Measurements from ENCODE around the gene ERBB4. TPM values are rescaled to one million over a fixed set of nuclear protein-coding genes. Genes with fewer than 3 reads are reported as not detected.

ERBB4 gene
- polyA plus RNA-seq, 6 donors from 2014 or later, result not detected

DNA sequence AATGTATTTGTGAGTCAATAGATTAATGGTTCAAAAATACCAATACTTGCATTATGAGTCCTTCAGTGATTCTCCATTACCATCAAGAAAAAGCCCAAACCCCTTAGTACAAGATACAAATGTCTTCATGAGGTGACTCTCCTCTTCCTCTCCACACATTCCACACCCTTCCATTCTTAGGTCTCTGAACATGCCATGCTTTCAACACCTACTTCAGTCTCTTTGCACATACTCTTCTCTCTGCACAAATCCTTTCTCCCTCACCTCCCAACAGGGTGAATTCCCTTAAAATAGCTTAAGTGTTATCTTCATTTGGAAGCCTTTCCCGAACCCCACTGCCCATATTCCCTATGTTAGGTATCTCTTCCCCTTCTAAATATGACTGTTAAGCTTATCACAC, 131.9 kb downstream of the ERBB4 start:
- H3K9me3 Mint-ChIP-seq, result peaks cover 0 to 13% (median 0%) of the 10 kb centered on the region in 7 donors

DNA sequence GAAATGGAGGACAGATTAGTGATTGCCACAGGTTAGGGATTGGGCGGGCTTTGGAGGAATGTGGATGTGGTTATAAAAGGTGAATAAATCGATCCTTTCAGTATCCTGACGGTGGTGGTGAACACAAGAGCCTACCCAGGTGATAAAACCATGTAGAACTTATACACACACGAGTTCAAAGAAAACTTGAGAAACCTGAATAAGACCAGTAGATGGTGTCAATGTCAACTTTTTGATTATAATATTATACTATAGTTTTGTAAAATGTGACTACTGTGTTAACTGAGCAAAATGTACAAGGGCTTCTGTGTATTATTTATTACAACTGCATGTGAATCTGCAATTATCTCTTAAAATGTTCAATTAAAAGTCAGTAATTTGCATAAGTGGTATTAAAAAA, 136.3 kb downstream of the ERBB4 start:
- H3K4me1 Mint-ChIP-seq, result no peaks in the 10 kb centered on the region
- DNase-seq (no peak), ATAC-seq (ENCODE audit: low read depth in 2 of 2) (no peak)
- H3K36me3 Mint-ChIP-seq, result no peaks in the 10 kb centered on the region
- H3K4me3 Mint-ChIP-seq, result no peak overlapping the region
- no peak overlapping the region for H3K27ac Mint-ChIP-seq
- H3K9me3 Mint-ChIP-seq, result peaks cover 0 to 13% (median 0%) of the 10 kb centered on the region in 7 donors
- H3K27me3 Mint-ChIP-seq, result no peaks in the 10 kb centered on the region

More for the DNA sequence above, 131.9 kb downstream of the ERBB4 start:
- DNase-seq, result no peak
- Mint-ChIP-seq H3K27ac (no peak overlapping the region), H3K36me3 (no peaks in the 10 kb centered on the region), H3K4me1 (no peaks in the 10 kb centered on the region), H3K4me3 (no peak overlapping the region), H3K27me3 (no peaks in the 10 kb centered on the region)
- ATAC-seq (ENCODE audit: low read depth in 2 of 2), result no peak

DNA sequence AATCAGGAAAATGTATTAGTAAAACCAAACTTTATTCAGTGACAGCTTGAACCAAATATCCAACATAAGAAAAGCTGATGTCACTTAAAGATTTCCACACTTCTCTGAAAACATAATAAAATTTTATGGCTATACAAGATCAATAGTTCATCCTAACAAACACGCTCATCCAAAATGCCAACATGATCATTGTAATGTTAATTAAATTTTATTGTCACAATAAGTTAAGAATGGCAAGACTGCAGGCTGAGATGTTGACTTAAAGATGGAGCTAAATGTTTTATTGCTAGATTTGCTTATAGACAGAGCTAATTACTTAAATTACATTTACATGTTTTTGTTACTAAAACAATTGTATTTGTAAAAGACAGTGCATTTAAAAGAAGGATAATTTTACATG, 140.3 kb downstream of the ERBB4 start:
- no peaks in the 10 kb centered on the region for H3K36me3 Mint-ChIP-seq

DNA sequence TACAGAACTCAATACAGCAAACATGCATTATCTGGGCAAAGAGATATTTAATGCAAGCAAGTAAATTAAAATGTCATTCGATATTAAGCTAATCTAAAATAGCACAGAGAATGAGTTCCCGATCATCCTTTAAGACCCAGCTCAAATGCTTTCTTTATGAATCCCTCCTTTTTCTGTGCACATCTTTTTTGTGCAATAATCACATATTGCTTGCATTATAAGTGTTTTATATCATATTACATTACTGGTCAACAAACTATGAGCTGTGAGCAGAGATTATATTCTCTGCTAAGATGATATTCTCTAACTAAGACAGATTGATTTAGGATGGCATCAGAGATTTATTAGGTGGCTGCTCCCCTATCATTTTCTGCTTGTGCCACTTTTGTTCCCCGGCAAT, 146.1 kb downstream of the ERBB4 start:
- Mint-ChIP-seq H3K36me3 (no peaks in the 10 kb centered on the region), H3K27me3 (no peaks in the 10 kb centered on the region), H3K4me1 (no peaks in the 10 kb centered on the region), H3K4me3 (no peak overlapping the region), H3K9me3 (no peaks in the 10 kb centered on the region), H3K27ac (no peak overlapping the region)
- ATAC-seq (ENCODE audit: low read depth in 2 of 2) (no peak), DNase-seq (no peak)

More for the DNA sequence above, 140.3 kb downstream of the ERBB4 start:
- Mint-ChIP-seq H3K9me3 (peaks cover 0 to 2% (median 0%) of the 10 kb centered on the region in 7 donors), H3K27me3 (no peaks in the 10 kb centered on the region), H3K4me1 (no peaks in the 10 kb centered on the region), H3K27ac (no peak overlapping the region), H3K4me3 (no peak overlapping the region)
- DNase-seq (no peak), ATAC-seq (ENCODE audit: low read depth in 2 of 2) (no peak)

DNA sequence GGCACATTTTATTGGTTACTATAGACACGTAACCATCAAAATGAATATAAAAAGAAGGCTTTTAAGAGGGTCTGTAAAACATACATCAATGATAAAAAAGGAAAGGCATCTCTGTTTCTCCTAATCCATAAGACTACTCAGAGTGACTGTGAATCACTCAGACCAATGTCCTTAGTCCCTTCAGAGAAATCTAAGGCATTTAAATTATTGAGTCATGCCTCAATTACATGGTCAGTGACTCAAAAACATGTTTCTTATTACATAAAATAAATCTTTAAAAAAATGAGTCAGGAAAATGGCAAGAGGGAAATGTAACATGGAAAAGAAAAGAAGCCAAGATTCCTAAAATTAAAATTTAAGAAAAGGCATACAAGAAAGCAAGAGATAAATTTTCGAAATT, 146.6 kb downstream of the ERBB4 start:
- no peak overlapping the region for H3K27ac Mint-ChIP-seq
- H3K4me3 Mint-ChIP-seq, result no peak overlapping the region
- H3K36me3 Mint-ChIP-seq, result no peaks in the 10 kb centered on the region
- no peaks in the 10 kb centered on the region for H3K4me1 Mint-ChIP-seq
- no peak for ATAC-seq (ENCODE audit: low read depth in 2 of 2)
- no peak for DNase-seq
- no peaks in the 10 kb centered on the region for H3K9me3 Mint-ChIP-seq
- H3K27me3 Mint-ChIP-seq, result no peaks in the 10 kb centered on the region

DNA sequence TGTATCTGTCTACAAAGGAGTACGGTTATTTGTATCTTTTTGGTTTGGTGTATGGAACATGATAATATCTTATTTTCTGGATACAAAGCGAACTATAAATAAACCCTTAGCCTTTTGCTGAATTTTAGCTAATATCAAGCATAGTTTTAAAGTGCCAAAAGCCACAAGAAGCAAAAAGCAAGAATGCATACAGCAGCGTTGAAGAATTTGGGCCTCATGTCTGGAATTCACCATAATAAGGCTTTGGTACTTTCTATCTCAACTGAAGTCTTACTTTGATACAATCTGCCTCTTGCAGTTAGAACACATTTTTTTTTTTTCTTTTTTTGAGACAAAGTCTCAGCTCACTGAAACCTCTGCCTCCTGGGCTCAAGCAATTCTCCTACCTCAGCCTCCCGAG, 151.5 kb downstream of the ERBB4 start:
- H3K27me3 Mint-ChIP-seq, result no peaks in the 10 kb centered on the region
- H3K9me3 Mint-ChIP-seq, result no peaks in the 10 kb centered on the region
- H3K27ac Mint-ChIP-seq, result no peak overlapping the region
- no peaks in the 10 kb centered on the region for H3K4me1 Mint-ChIP-seq
- no peak for DNase-seq
- no peaks in the 10 kb centered on the region for H3K36me3 Mint-ChIP-seq
- no peak overlapping the region for H3K4me3 Mint-ChIP-seq
- ATAC-seq (ENCODE audit: low read depth in 2 of 2), result no peak

DNA sequence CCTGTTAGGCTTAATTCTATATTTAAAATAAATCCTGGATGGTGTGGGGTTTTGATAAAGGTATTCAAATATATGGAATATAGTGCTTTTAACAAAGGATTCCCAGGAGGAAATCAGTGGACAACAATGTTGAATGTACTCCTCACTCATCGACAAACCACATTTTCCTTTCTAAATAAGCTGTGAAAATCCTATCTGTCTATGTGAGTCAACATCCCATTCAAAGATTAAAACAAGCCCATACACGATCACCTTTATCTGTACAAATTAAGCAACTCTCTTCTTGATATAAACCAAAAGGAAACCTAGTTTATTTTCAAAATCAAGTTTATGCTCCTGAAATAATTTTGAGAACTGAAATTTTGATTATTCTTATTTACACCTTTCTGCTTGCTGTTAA, 153.4 kb downstream of the ERBB4 start:
- Mint-ChIP-seq H3K4me1 (no peaks in the 10 kb centered on the region), H3K9me3 (no peaks in the 10 kb centered on the region), H3K27me3 (no peaks in the 10 kb centered on the region), H3K36me3 (no peaks in the 10 kb centered on the region), H3K27ac (no peak overlapping the region), H3K4me3 (no peak overlapping the region)
- no peak for DNase-seq
- no peak for ATAC-seq (ENCODE audit: low read depth in 2 of 2)

DNA sequence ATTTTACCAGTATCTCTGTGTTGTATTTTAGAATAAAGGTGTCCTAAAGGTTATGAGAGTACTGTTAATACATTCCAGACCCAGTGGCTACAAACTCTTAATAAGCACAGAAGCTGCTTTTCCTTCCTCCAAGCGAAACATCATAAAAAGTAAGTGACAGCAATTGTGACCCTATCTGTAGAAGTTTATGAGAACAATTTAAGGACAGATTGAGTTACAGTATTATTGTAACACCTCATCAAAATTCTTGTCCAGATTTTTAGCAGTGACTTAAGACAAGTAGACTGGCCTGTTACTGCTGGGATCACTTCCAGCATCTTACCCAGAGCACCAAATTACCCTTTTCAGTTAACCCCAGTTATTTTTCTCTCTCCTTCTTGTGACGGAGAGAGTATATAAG, 154.6 kb downstream of the ERBB4 start:
- Mint-ChIP-seq H3K27me3 (no peaks in the 10 kb centered on the region), H3K27ac (no peak overlapping the region), H3K36me3 (no peaks in the 10 kb centered on the region), H3K4me3 (no peak overlapping the region), H3K9me3 (no peaks in the 10 kb centered on the region), H3K4me1 (no peaks in the 10 kb centered on the region)
- no peak for ATAC-seq (ENCODE audit: low read depth in 2 of 2)
- no peak for DNase-seq

DNA sequence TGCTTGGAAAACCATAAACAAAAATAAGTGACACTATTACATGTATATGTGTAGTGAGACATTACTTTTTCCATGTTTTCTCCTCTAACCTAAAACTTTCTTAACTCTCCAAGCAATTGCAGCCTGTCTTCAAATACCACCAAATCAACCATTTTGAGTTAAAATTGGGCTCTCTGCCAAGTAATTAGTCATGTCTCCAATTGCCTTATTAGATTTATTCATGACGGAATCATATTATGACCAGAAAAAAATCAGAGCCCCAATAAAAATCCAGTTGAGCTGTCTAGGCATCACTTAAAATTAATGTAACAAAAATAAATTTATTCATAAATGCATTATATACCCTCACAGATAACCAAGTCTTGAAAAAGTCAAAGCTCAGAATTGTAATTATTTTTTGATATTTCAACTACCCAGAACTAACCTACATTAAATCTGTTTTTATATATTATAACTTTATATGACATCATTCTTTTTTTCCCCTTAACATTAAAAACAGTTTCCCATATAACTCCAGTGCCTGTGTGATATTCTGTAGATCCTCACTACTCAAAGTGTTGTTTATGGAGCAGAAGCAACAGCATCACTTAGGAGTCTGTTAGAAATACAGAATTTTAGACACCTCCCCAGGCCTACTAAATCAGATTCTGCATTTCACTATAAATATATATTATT, 157.0 kb downstream of the ERBB4 start:
- no peak for DNase-seq
- ATAC-seq (ENCODE audit: low read depth in 2 of 2), result no peak
- Mint-ChIP-seq H3K4me1 (no peaks in the 10 kb centered on the region), H3K4me3 (no peak overlapping the region), H3K9me3 (no peaks in the 10 kb centered on the region), H3K27me3 (no peaks in the 10 kb centered on the region), H3K27ac (no peak overlapping the region), H3K36me3 (no peaks in the 10 kb centered on the region)

DNA sequence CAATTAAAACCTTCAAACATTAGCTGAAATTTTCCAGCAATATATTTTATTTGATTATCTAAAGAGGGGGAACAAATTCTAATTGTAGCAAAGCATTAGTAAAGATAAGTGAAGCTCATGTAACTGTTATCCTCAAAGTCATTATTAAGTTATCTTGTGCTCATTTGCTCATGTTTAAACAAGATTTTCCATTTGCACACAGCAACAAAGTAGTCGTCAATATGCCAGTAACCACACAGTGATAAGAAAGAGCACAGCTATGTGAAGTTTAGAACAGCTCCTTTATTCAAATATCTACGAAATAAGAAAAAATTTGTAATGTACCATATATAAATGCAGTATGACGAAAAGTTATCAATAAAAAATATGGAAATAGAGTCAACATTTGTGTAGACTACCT, 159.5 kb downstream of the ERBB4 start:
- no peaks in the 10 kb centered on the region for H3K36me3 Mint-ChIP-seq
- no peak for DNase-seq
- H3K27ac Mint-ChIP-seq, result no peak overlapping the region
- H3K4me3 Mint-ChIP-seq, result no peak overlapping the region
- no peaks in the 10 kb centered on the region for H3K4me1 Mint-ChIP-seq
- no peaks in the 10 kb centered on the region for H3K27me3 Mint-ChIP-seq
- H3K9me3 Mint-ChIP-seq, result no peaks in the 10 kb centered on the region
- no peak for ATAC-seq (ENCODE audit: low read depth in 2 of 2)

DNA sequence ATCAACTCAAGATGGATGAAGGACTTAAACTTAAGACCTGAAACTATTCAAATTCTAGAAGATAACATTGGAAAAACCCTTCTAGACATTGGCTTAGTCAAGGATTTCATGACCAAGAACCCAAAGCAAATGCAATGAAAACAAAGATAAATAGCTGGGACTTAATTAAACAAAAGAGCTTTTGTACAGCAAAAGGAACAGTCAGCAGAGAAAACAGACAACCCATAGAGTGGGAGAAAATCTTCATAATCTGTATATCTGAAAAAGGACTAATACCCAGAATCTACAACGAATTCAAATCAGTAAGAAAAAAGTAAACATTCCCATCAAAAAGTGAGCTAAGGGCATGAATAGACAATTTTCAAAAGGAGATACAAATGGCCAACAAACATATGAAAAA, 171.2 kb downstream of the ERBB4 start:
- H3K36me3 Mint-ChIP-seq, result no peaks in the 10 kb centered on the region
- DNase-seq (no peak), ATAC-seq (ENCODE audit: low read depth in 2 of 2) (no peak)
- H3K27ac Mint-ChIP-seq, result no peak overlapping the region
- no peaks in the 10 kb centered on the region for H3K9me3 Mint-ChIP-seq
- H3K27me3 Mint-ChIP-seq, result no peaks in the 10 kb centered on the region
- H3K4me3 Mint-ChIP-seq, result no peak overlapping the region
- no peaks in the 10 kb centered on the region for H3K4me1 Mint-ChIP-seq

DNA sequence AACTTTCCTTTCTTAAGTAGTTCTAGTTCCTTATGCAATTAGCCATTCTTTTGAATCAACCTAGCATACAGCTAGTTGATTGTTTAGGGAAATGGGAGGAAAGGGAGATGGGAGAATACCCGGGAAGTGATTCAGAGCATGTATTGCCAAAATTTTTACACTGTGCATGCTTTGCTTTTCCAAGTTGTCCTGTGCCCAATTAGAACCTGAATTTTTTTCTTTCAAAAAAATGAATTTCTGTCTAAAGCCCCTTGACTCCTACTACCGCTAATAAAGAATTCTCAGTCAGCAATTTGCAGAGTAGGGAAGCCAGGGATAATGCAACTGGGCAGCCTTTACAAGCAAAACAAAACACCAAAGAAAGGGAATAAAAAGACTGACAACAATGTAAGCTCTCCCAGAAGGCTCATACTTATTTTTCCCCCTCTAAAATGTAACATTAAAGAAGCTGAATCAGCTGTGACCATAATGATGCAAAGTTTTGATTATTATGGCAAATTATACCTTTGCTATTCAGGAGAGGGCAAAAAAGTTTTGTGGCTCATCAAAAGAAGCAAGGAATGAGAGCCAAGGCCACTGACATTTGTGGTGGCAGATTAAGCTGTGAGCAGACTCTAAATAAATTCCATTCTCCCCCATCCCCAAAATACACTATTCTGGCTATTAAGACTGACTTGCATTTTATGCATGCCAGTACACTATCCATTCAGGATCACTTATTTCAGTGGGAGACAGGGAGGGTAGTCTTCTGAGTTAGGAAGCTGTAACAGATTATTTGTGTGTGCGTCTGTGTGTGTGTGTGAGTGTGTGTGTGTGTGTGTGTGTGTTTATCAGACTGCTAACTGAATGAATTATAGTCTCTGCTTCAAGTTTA, 174.3 kb downstream of the ERBB4 start:
- Mint-ChIP-seq H3K36me3 (no peaks in the 10 kb centered on the region), H3K9me3 (no peaks in the 10 kb centered on the region), H3K4me3 (no peak overlapping the region), H3K27me3 (no peaks in the 10 kb centered on the region), H3K27ac (no peak overlapping the region), H3K4me1 (no peaks in the 10 kb centered on the region)
- DNase-seq, result no peak
- no peak for ATAC-seq (ENCODE audit: low read depth in 2 of 2)

DNA sequence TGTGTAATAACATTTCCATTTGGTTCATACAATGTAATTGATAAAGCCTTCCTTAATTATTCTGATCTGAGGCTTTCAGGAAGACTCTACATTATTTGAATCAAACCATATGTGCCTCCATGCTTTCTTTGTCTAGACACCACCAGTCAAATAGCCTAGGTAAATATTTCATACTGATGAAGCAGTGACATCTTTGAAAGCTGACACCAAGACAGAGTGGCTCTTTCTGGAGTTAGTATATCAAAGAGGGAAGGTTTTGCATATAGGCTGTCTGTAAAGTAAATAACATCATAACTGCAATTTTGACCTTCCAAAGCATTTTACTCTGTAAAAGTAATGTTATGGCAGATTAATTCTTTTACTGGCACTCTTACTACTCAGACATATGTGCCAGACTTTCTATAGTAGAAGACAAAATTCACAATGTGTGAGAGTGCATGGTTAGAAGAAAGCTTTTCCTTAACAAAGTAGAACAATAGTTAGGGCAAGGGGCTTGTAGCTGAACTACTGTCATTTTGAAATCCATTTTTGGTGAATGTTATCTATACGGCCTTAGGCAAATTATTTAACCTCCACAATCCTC, 177.3 kb downstream of the ERBB4 start:
- H3K4me3 Mint-ChIP-seq, result no peak overlapping the region

DNA sequence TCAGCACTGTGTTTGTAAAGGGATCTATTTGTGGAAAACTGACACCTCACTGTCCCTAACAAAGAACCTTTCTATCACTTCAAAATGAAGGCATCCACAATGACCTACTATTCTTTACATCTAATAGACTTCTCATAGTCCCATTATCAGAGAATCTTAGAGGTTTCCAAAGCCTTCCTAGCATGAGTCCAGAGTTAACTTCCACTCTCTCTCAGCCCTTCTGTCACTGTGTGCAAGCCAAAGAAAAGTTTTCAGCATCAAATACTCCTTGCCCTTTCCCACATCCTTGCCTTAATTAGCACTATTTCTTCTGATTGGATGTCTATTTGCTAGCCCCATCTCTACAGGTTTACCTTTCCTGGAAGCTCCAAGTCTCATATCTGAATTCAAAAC, 178.5 kb downstream of the ERBB4 start:
- no peaks in the 10 kb centered on the region for H3K4me1 Mint-ChIP-seq
- no peaks in the 10 kb centered on the region for H3K36me3 Mint-ChIP-seq
- no peak for DNase-seq
- no peak for ATAC-seq (ENCODE audit: low read depth in 2 of 2)
- H3K4me3 Mint-ChIP-seq, result no peak overlapping the region
- no peaks in the 10 kb centered on the region for H3K27me3 Mint-ChIP-seq
- H3K27ac Mint-ChIP-seq, result no peak overlapping the region
- H3K9me3 Mint-ChIP-seq, result no peaks in the 10 kb centered on the region

More for the DNA sequence above, 177.3 kb downstream of the ERBB4 start:
- Mint-ChIP-seq H3K9me3 (no peaks in the 10 kb centered on the region), H3K36me3 (no peaks in the 10 kb centered on the region), H3K4me1 (no peaks in the 10 kb centered on the region), H3K27ac (no peak overlapping the region), H3K27me3 (no peaks in the 10 kb centered on the region)
- ATAC-seq (ENCODE audit: low read depth in 2 of 2) (no peak), DNase-seq (no peak)

All from naive B cell (primary cell).